Spleen (tissue), 11 donors: Measurements from ENCODE around the gene PMPCA. TPM values are rescaled to one million over a fixed set of nuclear protein-coding genes. Genes with fewer than 3 reads are reported as not detected.
A peak's percentile ranks its signal among the peaks of the same experiment; 100 is the strongest.

ENCODE experiments used
- DNase-seq: peaks from one replicate; pipeline ENCODE4 v3.0.0-alpha.2; 2020
- H3K27ac ChIP-seq, 8 donors: fragments of 200-600 bp; sonication (generic) in 7 of 8; 1 replicate in 4 of 8; 2 replicates in 4 of 8; pipeline versions ENCODE4 v1.5.0 to v1.8.0; 2016 to 2021; ENCODE audit warnings: inconsistent platforms in 4 of 8, mild to moderate bottlenecking in 4 of 8, moderate library complexity in 1 of 8
- H3K27me3 ChIP-seq, 7 donors: fragments of 200-600 bp; sonication (generic) in 6 of 7; replicated peaks in 1 of 7; 1 replicate in 4 of 7; 2 replicates in 3 of 7; pipeline versions ENCODE4 v1.5.0 to v1.8.0; 2016 to 2021; ENCODE audit warnings: inconsistent platforms in 3 of 7, mild to moderate bottlenecking in 1 of 7
- H3K36me3 ChIP-seq, 6 donors: fragments of 200-600 bp; sonication (generic) in 5 of 6; 1 replicate in 4 of 6; 2 replicates in 2 of 6; pipeline versions ENCODE4 v1.5.0 to v1.8.0; 2016 to 2021; ENCODE audit warnings: inconsistent platforms in 2 of 6
- H3K4me1 ChIP-seq, 6 donors: fragments of 200-600 bp; sonication (generic) in 5 of 6; 1 replicate in 3 of 6; 2 replicates in 3 of 6; pipeline versions ENCODE4 v1.5.0 to v1.8.0; 2016 to 2021; ENCODE audit warnings: inconsistent platforms in 3 of 6
- H3K4me3 ChIP-seq, 8 donors: fragments of 200-600 bp; sonication (generic) in 7 of 8; 1 replicate in 4 of 8; 2 replicates in 4 of 8; pipeline versions ENCODE4 v1.5.0 to v1.8.0; 2016 to 2021; ENCODE audit warnings: inconsistent platforms in 4 of 8, mild to moderate bottlenecking in 4 of 8, moderate library complexity in 2 of 8
- H3K9me3 ChIP-seq, 8 donors: fragments of 200-600 bp; sonication (generic) in 7 of 8; 1 replicate in 4 of 8; 2 replicates in 4 of 8; pipeline versions ENCODE4 v1.5.0 to v1.8.0; 2016 to 2021; ENCODE audit warnings: inconsistent platforms in 4 of 8
- POLR2A ChIP-seq, 3 donors: fragments of 450-650 bp; IDR thresholded peaks; one replicate each; pipeline ENCODE4 v1.5.1; 2017; ENCODE audit warnings: antibody characterized with exemption in 3 of 3, mild to moderate bottlenecking in 1 of 3
- POLR2AphosphoS5 ChIP-seq, 3 donors: sonication (generic); formaldehyde crosslinking; IDR thresholded peaks; one replicate each; pipeline ENCODE4 v1.5.1; 2017; ENCODE audit warnings: antibody characterized with exemption in 3 of 3
- WGBS, 5 donors: extraction: QIAGEN DNeasy Blood & Tissue Kit in 3 of 5; methylation state at CpG; one replicate each; pipeline versions ENCODE4 v1.1.5 to v1.1.7; 2013 to 2018; 5-methylcytosine and 5-hydroxymethylcytosine counted together
- intact Hi-C: fragments of 100-400 bp; cut with DNase I; formaldehyde crosslinking; loops from one replicate; pipeline ENCODE4 v1.15.0; 2023; ENCODE audit warnings: low total_unique reads
- polyA plus RNA-seq, 3 donors: library from polyadenylated mRNA; stranded (reverse); fragments of 200-250 nt; gene quantifications; one replicate each; pipeline ENCODE4 v1.2.1, GENCODE V29; 2013
- total RNA-seq, 7 donors: library from RNA; depleted of rRNA in 3 of 7; stranded (reverse); fragments of >200 nt in 3 of 7; fragmentation: NEBNext Ultra II Directional in 4 of 7; extraction: Animal tissue kit (Norgen Biotek cat#: 25700) in 4 of 7; gene quantifications; one replicate each; pipeline versions ENCODE4 v1.1.0 to v1.2.1, GENCODE V29; 2016 to 2021
- TF ChIP-seq, protein P1 (sequence below), 11 experiments: fragments of 200-600 bp in 7 of 11; fragments of 450-650 bp in 4 of 11; sonication (generic) in 4 of 11; IDR thresholded peaks in 8 of 11; conservative IDR thresholded peaks in 3 of 11; 1 replicate in 7 of 11; 2 replicates in 4 of 11; pipeline versions ENCODE4 v1.4.0 to v1.8.0; 2016 to 2021; ENCODE audit warnings: antibody characterized with exemption in 11 of 11, inconsistent platforms in 4 of 11, mild to moderate bottlenecking in 1 of 11
- donor health status: healthy with polysubstance abuse.
- donor health status: DM: no; HTN: no; CAD: no; lungs with moderate emphysema.
- donor health status: DM: no; HTN: no; CAD: no.
- donor health status: Bipolar disorder and iron deficiency.
- donor health status: healthy.
- donor health status: DM: no; HTN: no; CAD: no.
- donor health status: DM: yes; HTN: yes; CAD: no.

Gene PMPCA
- total and polyA plus RNA-seq, 10 donors: 36.8 to 56.2 (median 47.1) TPM

DNA sequence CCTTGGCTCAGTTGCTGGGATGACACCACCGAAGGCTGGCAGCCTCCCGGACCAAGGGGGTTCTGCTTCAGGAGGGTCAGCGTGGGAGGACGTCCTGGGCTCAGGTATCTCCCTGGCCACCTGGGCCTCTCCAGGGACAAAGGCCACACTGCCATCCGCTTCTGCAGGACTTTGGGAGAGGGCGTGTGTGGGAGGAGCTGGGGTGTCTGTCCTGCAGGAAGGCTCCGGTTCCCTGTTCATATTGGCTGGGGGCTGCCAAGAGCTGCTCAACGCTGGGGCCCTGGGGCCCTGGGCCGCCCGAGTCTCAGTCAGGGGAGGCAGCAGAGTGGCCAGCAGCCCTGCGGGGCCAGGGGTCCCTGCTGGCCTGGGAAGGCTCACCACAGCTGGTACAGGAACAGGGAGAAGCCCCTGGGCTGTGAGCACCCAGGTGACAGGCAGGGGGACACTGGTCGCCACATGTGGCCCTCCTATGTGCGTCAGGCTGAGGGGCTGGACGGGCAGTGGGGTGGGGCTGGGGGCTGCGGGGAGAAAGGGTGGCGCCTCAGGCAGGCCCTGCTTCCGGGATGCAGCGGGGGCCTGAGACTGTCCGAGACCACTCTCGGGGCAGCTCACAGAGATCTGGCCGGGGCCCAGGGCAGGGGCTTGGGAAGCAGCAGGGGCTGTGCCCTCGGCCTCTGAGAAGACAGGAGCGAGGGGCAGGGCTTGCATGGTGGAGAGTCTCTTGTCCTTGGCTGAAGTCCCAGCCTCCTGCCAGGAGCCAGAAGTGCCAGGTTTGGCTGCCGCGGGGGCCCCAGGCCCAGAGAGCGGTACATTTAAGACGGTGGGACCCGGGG lies 32.1 kb upstream of the PMPCA start:
- peaks cover 0 to 37% (median 17%) of the 10 kb centered on the region in 6 donors for H3K4me1 ChIP-seq
- H3K4me3 ChIP-seq: no peak overlapping the region
- peaks cover 0 to 5% (median 0%) of the 10 kb centered on the region in 7 donors for H3K27me3 ChIP-seq
- H3K36me3 ChIP-seq: peaks cover 0 to 64% (median 53%) of the 10 kb centered on the region in 6 donors
- intact Hi-C loops: no loop called here
- DNase-seq: no peak
- H3K27ac ChIP-seq: no peak overlapping the region
- TF ChIP-seq, protein P1, sequence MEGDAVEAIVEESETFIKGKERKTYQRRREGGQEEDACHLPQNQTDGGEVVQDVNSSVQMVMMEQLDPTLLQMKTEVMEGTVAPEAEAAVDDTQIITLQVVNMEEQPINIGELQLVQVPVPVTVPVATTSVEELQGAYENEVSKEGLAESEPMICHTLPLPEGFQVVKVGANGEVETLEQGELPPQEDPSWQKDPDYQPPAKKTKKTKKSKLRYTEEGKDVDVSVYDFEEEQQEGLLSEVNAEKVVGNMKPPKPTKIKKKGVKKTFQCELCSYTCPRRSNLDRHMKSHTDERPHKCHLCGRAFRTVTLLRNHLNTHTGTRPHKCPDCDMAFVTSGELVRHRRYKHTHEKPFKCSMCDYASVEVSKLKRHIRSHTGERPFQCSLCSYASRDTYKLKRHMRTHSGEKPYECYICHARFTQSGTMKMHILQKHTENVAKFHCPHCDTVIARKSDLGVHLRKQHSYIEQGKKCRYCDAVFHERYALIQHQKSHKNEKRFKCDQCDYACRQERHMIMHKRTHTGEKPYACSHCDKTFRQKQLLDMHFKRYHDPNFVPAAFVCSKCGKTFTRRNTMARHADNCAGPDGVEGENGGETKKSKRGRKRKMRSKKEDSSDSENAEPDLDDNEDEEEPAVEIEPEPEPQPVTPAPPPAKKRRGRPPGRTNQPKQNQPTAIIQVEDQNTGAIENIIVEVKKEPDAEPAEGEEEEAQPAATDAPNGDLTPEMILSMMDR (IDR thresholded peaks at IDR 0.05 in 8 of 11, conservative IDR thresholded peaks at IDR 0.05 in 3 of 11): no peak
- TF ChIP-seq POLR2AphosphoS5 (IDR thresholded peaks at IDR 0.05): peak in 1 of 3 donors; percentile 0
- 88 to 93% (median 91%) methylated on average over 11 to 28 of the region's 28 CpGs for WGBS, 5 donors
- H3K9me3 ChIP-seq: no peaks in the 10 kb centered on the region

DNA sequence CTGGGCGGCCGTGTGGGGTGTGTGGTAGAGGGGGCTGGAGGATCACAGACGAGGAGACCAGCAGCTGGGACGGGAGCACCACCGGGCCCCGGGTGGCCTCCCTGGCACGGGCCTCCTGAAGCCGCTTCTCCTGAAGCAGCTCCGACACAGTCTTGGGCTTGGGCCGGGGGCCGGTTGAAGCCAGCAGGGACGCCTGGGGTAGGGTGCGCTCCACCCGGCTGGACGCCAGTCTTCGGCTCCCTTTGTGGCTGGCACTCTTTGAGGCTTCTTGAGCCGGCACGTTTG lies 31.5 kb upstream of the PMPCA start:
- Histone ChIP-seq H3K27ac (no peak overlapping the region), H3K27me3 (no peaks in the 10 kb centered on the region), H3K4me3 (no peak overlapping the region), H3K9me3 (no peaks in the 10 kb centered on the region), H3K4me1 (peaks cover 0 to 32% (median 11%) of the 10 kb centered on the region in 6 donors), H3K36me3 (peaks cover 0 to 70% (median 58%) of the 10 kb centered on the region in 6 donors)
- DNase-seq: no peak
- TF ChIP-seq POLR2AphosphoS5 (IDR thresholded peaks at IDR 0.05): no peak
- intact Hi-C loops: no loop called here
- 90 to 96% (median 95%) methylated on average over 15 to 18 of the region's 18 CpGs for WGBS, 5 donors

DNA sequence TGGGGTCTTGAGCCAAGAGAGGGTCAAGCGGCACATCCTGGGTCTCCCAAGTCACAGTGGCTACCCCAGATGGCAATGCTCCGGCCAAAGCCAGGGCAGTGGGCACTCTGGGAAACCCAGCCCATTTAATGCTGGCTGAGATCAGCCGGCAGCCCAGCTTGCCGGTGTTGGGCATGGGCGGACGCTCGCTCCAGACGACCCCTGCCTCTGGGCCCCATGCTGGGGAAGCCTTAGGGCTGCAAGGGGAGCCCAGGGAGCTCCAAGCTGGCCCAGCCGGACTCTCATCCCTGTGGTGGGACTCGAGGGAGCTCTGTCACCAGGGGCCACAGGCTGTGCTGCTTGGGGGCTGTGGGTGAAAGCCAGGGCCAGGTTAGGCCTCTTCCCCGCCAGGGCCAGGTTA lies 31.1 kb upstream of the PMPCA start:
- Histone ChIP-seq H3K4me3 (no peak overlapping the region), H3K36me3 (peaks cover 0 to 75% (median 63%) of the 10 kb centered on the region in 6 donors), H3K4me1 (peaks cover 0 to 27% (median 9%) of the 10 kb centered on the region in 6 donors), H3K27ac (no peak overlapping the region), H3K9me3 (no peaks in the 10 kb centered on the region), H3K27me3 (no peaks in the 10 kb centered on the region)
- intact Hi-C loops: no loop called here
- TF ChIP-seq POLR2AphosphoS5 (IDR thresholded peaks at IDR 0.05): no peak
- TF ChIP-seq, protein P1 (IDR thresholded peaks at IDR 0.05 in 8 of 11, conservative IDR thresholded peaks at IDR 0.05 in 3 of 11): no peak
- no peak for TF ChIP-seq POLR2A (IDR thresholded peaks at IDR 0.05)
- DNase-seq: no peak
- 94 to 99% (median 97%) methylated on average over 7 to 11 of the region's 11 CpGs for WGBS, 5 donors

DNA sequence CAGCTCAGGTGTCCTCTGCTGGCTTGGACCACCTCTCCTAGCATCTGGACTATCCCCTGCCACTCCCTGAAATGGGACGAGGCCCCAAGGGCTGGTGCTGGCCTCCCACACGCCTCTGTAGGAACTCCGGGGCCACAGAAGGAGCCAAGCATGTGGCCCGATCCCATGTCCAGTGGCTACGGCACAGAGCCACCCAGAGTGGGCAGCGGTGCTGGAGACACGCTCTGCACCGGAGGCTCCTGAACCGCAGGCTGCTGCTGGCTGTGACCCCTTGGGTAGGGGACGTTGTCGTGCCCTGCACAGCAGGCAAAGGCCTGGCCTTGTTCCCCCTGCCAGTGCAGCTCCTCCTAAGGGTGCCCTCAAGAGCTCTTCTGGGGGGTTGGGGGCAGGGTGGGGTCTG lies 30.6 kb upstream of the PMPCA start:
- 82 to 94% (median 88%) methylated on average over 5 to 11 of the region's 11 CpGs for WGBS, 5 donors
- DNase-seq: no peak
- intact Hi-C loops: no loop called here
- Histone ChIP-seq H3K27me3 (no peaks in the 10 kb centered on the region), H3K9me3 (no peaks in the 10 kb centered on the region), H3K4me1 (peaks cover 0 to 27% (median 9%) of the 10 kb centered on the region in 6 donors), H3K36me3 (peaks cover 0 to 79% (median 65%) of the 10 kb centered on the region in 6 donors), H3K27ac (no peak overlapping the region), H3K4me3 (no peak overlapping the region)
- no peak for TF ChIP-seq POLR2A (IDR thresholded peaks at IDR 0.05)
- TF ChIP-seq, protein P1 (IDR thresholded peaks at IDR 0.05 in 8 of 11, conservative IDR thresholded peaks at IDR 0.05 in 3 of 11): no peak
- no peak for TF ChIP-seq POLR2AphosphoS5 (IDR thresholded peaks at IDR 0.05)
